ENCODE data around the gene NABP1. TPM values are rescaled to one million over a fixed set of nuclear protein-coding genes. Genes with fewer than 3 reads are reported as not detected.

Gene NABP1
- total RNA-seq, 1 donor from 2014 or later = 8.9 TPM

GRCh38 chr2:191705084-191705483, 27.1 kb downstream of the NABP1 start:
- peaks cover 12% of the 10 kb centered on the region for H3K9me3 Mint-ChIP-seq
- peak overlapping the region; percentile 72 for H3K27ac Mint-ChIP-seq (ENCODE audit: unreplicated experiment)
- DNase-seq (ENCODE audit: low read depth, low spot score) = no peak
- no peak for TF ChIP-seq CTCF (conservative IDR thresholded peaks at IDR 0.05)
- peaks cover 24% of the 10 kb centered on the region for H3K4me1 Mint-ChIP-seq
- no peak overlapping the region for H3K4me3 Mint-ChIP-seq
- H3K27me3 Mint-ChIP-seq (ENCODE audit: low read depth) = no peaks in the 10 kb centered on the region
- no peaks in the 10 kb centered on the region for H3K36me3 Mint-ChIP-seq (ENCODE audit: low read depth)

GRCh38 chr2:191705701-191706100, 27.8 kb downstream of the NABP1 start:
- Mint-ChIP-seq H3K9me3 (peaks cover 12% of the 10 kb centered on the region), H3K27me3 (ENCODE audit: low read depth) (no peaks in the 10 kb centered on the region), H3K4me3 (no peak overlapping the region), H3K4me1 (peaks cover 23% of the 10 kb centered on the region), H3K36me3 (ENCODE audit: low read depth) (no peaks in the 10 kb centered on the region), H3K27ac (ENCODE audit: unreplicated experiment) (no peak overlapping the region)
- TF ChIP-seq CTCF (conservative IDR thresholded peaks at IDR 0.05) = no peak
- DNase-seq (ENCODE audit: low read depth, low spot score) = no peak

GRCh38 chr2:191706791-191707190, 28.9 kb downstream of the NABP1 start:
- Mint-ChIP-seq H3K4me1 (peaks cover 13% of the 10 kb centered on the region), H3K27ac (ENCODE audit: unreplicated experiment) (no peak overlapping the region), H3K4me3 (no peak overlapping the region), H3K36me3 (ENCODE audit: low read depth) (no peaks in the 10 kb centered on the region), H3K9me3 (peaks cover 7% of the 10 kb centered on the region), H3K27me3 (ENCODE audit: low read depth) (no peaks in the 10 kb centered on the region)
- DNase-seq (ENCODE audit: low read depth, low spot score) = no peak
- TF ChIP-seq CTCF (conservative IDR thresholded peaks at IDR 0.05) = no peak

DNA sequence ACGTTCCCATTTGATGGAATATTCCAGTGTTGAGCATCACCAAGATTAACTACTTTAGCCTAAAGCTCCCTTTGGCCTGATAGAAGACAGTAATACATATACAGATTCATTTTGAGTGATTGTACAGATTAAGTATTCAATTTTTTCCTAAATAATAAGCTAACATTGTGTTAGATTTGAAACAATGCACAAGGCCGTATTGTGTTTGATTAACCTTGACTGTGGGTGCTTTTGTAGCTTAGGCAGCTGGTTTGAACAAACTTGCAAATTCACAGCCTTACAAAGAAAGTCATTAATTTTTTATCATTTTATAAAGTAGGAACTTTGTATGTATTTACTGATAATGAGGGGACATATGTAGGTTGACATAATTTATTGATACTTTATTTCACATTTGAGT, 29.6 kb downstream of the NABP1 start:
- Mint-ChIP-seq H3K36me3 (ENCODE audit: low read depth) (no peaks in the 10 kb centered on the region), H3K27ac (ENCODE audit: unreplicated experiment) (no peak overlapping the region), H3K9me3 (peaks cover 6% of the 10 kb centered on the region), H3K4me3 (no peak overlapping the region), H3K27me3 (ENCODE audit: low read depth) (no peaks in the 10 kb centered on the region), H3K4me1 (peaks cover 12% of the 10 kb centered on the region)
- DNase-seq (ENCODE audit: low read depth, low spot score) = no peak
- TF ChIP-seq CTCF (conservative IDR thresholded peaks at IDR 0.05) = no peak

GRCh38 chr2:191710411-191710900, 32.5 kb downstream of the NABP1 start:
- TF ChIP-seq CTCF (conservative IDR thresholded peaks at IDR 0.05) = no peak
- peaks cover 14% of the 10 kb centered on the region for H3K4me1 Mint-ChIP-seq
- no peak overlapping the region for H3K27ac Mint-ChIP-seq (ENCODE audit: unreplicated experiment)
- no peak for DNase-seq (ENCODE audit: low read depth, low spot score)
- peaks cover 3% of the 10 kb centered on the region for H3K9me3 Mint-ChIP-seq
- H3K36me3 Mint-ChIP-seq (ENCODE audit: low read depth) = no peaks in the 10 kb centered on the region
- no peaks in the 10 kb centered on the region for H3K27me3 Mint-ChIP-seq (ENCODE audit: low read depth)
- no peak overlapping the region for H3K4me3 Mint-ChIP-seq

DNA sequence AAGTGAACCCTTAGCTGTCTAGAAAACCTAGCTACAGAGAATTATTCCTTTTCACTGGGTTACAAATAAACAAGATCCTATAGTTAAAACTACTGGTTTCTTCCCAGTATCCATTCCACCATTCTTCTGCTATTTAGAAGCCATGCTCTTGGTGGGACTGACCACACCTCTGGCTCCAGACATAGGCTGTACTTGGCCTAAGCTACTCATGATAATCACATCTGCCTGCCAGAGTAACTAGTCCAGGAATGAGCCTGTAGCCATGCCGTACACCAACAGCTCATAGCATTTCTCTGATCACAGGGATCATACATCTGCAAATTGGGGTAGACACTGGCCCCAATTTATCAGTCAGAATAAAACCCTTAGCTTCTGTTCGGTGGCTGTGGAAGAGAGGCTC, 33.7 kb downstream of the NABP1 start:
- no peaks in the 10 kb centered on the region for H3K36me3 Mint-ChIP-seq (ENCODE audit: low read depth)
- no peak for TF ChIP-seq CTCF (conservative IDR thresholded peaks at IDR 0.05)
- H3K9me3 Mint-ChIP-seq = peaks cover 3% of the 10 kb centered on the region
- no peak overlapping the region for H3K4me3 Mint-ChIP-seq
- no peaks in the 10 kb centered on the region for H3K27me3 Mint-ChIP-seq (ENCODE audit: low read depth)
- H3K27ac Mint-ChIP-seq (ENCODE audit: unreplicated experiment) = no peak overlapping the region
- no peak for DNase-seq (ENCODE audit: low read depth, low spot score)
- H3K4me1 Mint-ChIP-seq = peaks cover 15% of the 10 kb centered on the region
